ENCODE measurements around the gene CFAP99. TPM values are rescaled to one million over a fixed set of nuclear protein-coding genes. Genes with fewer than 3 reads are reported as not detected.

Gene CFAP99
- total RNA-seq, 6 experiments from 2014 or later, result not detected

DNA sequence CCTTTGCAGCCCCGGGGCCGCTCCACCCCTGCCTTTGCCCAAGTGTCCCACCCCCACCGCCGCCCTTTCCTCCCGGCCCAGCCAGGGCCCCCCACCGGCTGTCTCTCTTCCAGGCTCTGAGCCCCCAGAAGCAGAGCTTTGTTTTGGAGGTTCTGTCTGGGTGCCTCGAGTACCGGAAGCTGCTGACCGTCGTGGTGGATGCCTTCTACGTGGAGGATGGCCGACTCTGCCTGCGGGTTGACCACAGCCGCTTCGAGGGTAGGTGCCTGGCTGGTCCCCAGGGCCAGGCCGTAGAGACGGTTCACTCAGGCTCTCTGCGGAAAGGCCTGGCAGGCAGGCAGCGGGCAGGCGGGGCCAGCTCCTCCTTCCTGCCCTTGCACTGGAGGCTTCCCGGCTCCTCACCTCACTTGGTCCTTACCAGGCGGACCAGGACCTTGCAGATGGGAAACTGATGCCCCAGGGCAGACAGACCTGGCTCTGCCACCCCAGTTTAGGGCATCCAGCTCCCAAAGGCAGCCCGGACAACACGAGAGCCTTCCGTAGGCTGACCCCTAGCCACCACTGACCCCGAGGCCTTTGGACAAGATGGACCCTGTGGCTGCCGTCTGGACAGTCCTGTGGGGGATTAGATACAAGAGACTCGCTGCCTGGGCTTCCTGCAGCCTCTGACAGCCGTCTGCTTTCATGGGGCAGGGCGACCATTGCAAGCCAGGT is 18.2 kb downstream of the CFAP99 start:
- no peak overlapping the region for H3K27ac Mint-ChIP-seq
- no peaks in the 10 kb centered on the region for H3K36me3 Mint-ChIP-seq (ENCODE audit: low read depth)
- no peak overlapping the region for H3K4me3 Mint-ChIP-seq
- no peaks in the 10 kb centered on the region for H3K9me3 Mint-ChIP-seq
- H3K4me1 Mint-ChIP-seq (ENCODE audit: low read depth), result peaks cover 13% of the 10 kb centered on the region
- TF ChIP-seq, protein P1, sequence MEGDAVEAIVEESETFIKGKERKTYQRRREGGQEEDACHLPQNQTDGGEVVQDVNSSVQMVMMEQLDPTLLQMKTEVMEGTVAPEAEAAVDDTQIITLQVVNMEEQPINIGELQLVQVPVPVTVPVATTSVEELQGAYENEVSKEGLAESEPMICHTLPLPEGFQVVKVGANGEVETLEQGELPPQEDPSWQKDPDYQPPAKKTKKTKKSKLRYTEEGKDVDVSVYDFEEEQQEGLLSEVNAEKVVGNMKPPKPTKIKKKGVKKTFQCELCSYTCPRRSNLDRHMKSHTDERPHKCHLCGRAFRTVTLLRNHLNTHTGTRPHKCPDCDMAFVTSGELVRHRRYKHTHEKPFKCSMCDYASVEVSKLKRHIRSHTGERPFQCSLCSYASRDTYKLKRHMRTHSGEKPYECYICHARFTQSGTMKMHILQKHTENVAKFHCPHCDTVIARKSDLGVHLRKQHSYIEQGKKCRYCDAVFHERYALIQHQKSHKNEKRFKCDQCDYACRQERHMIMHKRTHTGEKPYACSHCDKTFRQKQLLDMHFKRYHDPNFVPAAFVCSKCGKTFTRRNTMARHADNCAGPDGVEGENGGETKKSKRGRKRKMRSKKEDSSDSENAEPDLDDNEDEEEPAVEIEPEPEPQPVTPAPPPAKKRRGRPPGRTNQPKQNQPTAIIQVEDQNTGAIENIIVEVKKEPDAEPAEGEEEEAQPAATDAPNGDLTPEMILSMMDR (IDR thresholded peaks at IDR 0.05), result no peak
- DNase-seq, result no peak
- peaks cover 3% of the 10 kb centered on the region for H3K27me3 Mint-ChIP-seq (ENCODE audit: insufficient read depth)

- Mint-ChIP-seq H3K27ac (no peak overlapping the region), H3K36me3 (ENCODE audit: low read depth) (no peaks in the 10 kb centered on the region), H3K4me1 (ENCODE audit: low read depth) (peaks cover 13% of the 10 kb centered on the region), H3K9me3 (no peaks in the 10 kb centered on the region), H3K4me3 (no peak overlapping the region), H3K27me3 (ENCODE audit: insufficient read depth) (peaks cover 3% of the 10 kb centered on the region)
- DNase-seq, result no peak
- TF ChIP-seq, protein P1 (IDR thresholded peaks at IDR 0.05), result no peak
Measured at GRCh38 chr4:2437475-2438215, 18.9 kb downstream of the CFAP99 start.

GRCh38 chr4:2438822-2439718 is 20.3 kb downstream of the CFAP99 start:
- TF ChIP-seq, protein P1 (IDR thresholded peaks at IDR 0.05), result no peak
- Mint-ChIP-seq H3K9me3 (no peaks in the 10 kb centered on the region), H3K36me3 (ENCODE audit: low read depth) (no peaks in the 10 kb centered on the region), H3K27me3 (ENCODE audit: insufficient read depth) (no peaks in the 10 kb centered on the region; the same call in 1 of the 2 replicates), H3K27ac (no peak overlapping the region), H3K4me3 (no peak overlapping the region), H3K4me1 (ENCODE audit: low read depth) (peaks cover 7% of the 10 kb centered on the region; the same call in 1 of the 2 replicates)
- DNase-seq, result no peak

DNA sequence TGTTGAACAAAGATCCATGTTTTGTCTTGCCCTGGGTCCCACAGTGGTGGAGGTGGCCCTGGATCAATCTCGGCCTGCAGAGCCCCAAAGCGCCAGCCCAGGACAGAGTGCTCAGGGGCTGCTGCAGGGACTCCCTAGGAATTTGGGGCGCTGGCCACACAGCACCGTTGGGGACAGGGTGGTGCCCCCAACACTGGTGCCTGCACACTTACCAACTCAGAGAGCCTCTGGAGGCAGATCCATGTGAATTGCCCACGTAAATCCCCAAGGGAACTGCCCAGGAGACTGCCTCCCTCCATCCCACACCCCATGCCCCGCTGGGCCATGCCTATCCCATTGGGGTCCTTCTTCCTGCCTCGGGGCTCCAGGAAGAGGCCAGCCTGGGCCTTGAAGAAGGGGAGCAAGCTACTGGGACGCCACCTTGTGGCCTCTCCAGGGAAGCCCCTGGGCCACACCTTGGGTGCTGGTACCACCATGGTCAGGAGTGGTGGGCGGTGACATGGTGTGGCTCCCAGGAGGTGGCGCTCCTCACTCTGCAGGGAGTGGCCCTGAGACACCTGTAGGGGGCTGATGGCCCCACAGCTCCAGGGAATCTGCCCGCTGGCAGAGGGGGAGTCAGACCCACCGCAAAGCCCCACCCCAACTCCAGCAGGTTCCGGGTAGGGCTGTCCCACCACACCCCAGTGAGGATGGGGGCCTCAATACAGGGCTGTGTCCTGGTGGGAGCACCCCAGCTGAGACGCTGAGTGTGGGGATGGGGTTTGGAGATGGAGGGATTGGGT is 22.8 kb downstream of the CFAP99 start:
- H3K4me1 Mint-ChIP-seq (ENCODE audit: low read depth), result peaks cover under 1% of the 10 kb centered on the region; the same call in 1 of the 2 replicates
- DNase-seq, result peak; percentile 24
- TF ChIP-seq, protein P1 (IDR thresholded peaks at IDR 0.05), result peak; percentile 86
- H3K4me3 Mint-ChIP-seq, result no peak overlapping the region
- no peaks in the 10 kb centered on the region for H3K9me3 Mint-ChIP-seq
- H3K27me3 Mint-ChIP-seq (ENCODE audit: insufficient read depth), result peaks cover 2% of the 10 kb centered on the region
- H3K36me3 Mint-ChIP-seq (ENCODE audit: low read depth), result no peaks in the 10 kb centered on the region
- no peak overlapping the region for H3K27ac Mint-ChIP-seq
